GM19025 (cell line): ENCODE measurements around the gene ZSWIM8.
"Not testable (repeated sequence)": the region's sequence is repeated elsewhere in the genome, so short reads cannot be mapped to it uniquely, and the experiment has no call there.

ENCODE experiments used
- ATAC-seq: cut with Tn5 transposase; IDR thresholded peaks from one replicate; pipeline ENCODE4 v1.9.1; 2021; ENCODE audit warnings: mild to moderate bottlenecking, low read depth, moderate library complexity; ENCODE audit not compliant: unreplicated experiment

Gene ZSWIM8

DNA sequence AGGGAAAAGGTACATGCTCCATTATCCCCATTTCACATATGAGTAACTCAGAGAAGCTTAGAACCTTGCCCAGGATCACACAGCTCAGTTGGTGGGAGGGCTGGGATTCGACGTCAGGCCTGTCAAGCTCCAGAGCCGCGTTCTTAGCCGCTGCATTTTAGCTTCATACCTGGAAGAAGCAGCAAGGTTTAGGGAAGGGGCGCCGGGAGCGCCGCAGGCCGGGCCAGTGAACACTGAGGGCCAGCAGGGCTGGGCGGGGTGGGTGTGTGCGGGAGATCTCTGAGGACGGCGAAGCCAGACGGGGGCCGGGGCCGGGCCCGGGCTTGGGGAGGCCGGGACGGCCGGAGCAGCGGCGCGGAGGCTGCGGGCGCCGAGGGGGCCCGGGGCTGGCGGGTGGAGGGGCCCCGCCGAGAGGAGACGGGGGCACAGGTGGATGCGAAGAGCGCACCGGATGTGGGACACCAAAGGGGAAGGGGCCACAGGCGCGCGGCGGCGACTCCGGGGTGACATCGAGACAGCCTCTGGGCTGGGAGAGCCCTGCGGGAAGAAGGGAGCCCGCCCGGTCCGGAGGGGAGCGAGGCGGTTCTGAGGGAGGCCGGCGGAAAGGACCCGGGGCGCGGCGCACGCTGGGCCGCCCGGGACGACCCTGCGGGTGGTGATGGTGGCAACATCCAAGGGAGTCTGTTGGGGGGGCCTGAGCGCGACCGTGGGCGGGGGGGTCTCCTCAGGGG lies 25.5 kb downstream of the ZSWIM8 start:
- peak; percentile 22 for ATAC-seq

DNA sequence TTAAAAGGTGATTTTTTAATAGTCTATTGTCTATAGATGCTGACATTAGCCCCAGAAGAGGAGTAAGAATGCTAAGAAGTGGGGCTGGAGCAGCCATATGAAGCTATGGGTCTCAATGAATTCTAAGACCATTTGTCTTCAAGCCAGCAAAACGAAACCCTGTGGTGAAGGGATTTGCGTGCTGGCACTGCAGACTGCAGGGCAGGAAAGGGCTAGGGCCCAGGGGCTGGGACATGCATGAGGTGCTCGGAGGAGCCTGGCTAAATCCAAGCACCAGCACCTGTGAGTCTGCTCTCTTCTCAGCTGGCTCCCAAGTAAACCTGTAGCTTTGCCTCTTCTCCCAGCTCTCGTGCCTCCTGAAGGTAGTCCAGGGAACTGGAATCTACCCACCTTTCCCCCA lies 27.3 kb downstream of the ZSWIM8 start:
- no peak for ATAC-seq

DNA sequence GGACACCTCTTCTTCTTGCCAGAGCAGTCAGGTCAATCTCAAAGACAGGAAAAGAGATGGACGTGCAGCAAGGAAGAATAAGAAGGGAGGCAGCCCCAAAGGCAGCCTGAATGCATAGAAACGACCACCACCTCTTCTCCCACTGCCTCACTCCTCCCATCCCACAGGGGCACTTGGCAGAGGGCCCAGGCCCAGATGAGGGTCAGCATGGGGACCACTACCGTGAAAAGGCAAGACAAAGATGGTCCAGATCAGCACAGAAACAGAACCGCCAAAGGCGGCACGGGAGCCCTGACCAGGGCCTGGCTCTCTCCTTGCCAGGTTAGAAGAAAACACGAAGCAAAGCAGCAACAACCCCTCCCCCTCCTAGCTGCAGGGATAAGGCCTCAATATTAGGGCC lies 27.9 kb downstream of the ZSWIM8 start:
- no peak for ATAC-seq

DNA sequence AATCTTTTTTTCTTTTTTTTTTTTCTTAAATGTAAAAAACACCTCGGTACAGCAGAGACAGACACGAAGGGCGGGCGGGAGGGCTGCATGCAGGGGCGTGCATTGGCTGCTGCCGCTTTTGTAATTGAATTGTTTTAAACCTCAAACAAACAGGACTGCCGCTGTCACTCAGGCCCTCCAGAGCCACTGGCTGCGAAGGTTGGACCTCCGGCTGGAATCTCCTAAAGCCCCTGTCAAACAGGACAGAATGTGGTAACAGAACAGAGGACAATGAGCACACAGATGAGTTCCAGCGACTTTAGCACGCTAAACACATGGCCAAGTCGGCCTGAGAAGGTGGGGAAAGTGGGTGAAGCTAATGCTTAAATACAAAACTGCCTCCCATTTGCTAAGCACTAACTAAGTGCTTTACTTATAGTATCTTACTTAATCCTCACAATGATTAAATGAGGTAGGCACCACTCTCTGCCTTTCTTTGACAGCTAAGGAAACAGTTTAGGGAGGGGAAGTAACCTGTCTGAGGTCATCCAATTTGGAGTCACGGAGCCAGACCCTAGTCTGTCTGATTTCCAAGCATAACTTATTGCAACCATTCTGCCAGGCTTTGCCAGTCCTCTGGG lies 29.0 kb downstream of the ZSWIM8 start:
- no peak for ATAC-seq

DNA sequence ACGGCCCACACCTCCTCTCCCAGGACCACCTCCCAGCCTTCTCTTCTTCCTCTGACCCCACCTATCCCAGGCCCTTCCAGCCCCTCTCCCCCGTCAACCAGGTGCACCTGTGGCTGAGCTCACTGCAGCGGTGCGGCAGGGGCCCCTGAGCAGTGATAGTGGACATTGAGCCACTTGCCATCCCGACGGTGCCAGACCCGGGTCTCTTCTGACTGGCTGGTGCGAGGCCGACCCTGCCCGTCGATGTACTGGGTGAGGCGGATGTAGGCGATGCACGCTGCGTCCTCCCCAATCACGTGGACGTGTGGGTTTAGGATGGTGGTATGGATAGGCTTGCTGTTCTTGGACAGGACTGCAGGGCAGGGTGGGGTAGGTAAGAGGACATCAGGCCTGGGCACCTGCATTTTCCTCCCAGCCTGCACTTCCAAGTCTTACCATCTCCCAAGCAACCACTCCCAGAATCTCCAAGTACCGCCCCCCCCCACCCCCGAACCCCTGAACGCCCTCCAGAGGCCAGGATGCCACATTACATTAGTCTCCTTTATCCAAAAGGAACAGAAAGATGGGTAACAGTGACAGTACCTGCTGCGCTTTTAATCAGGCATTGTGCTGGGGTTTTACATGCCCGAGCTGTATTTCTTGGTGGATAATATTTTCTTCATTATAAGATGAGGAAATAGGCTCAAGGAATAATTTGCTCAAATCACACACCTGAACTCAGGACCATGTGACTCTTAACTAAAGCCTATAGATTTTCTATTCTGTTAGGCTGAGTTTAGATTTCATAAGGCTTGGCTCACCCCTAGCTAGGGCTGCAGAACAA lies 29.7 kb downstream of the ZSWIM8 start:
- no peak for ATAC-seq

DNA sequence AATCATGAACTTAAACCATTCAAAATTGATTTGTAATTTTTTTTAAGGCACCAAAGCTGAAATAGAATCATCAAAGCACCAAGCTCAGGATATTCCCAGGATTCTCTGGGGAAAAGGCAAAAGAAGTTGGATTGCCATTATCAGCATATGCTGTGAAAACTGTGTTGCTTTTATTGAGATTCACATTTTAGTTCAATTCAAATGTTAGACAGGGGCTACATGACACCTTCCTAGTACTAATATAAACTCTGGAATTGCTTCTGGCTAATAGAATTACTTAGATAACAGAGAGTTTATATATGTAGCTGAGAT lies 30.3 kb downstream of the ZSWIM8 start:
- no peak for ATAC-seq

DNA sequence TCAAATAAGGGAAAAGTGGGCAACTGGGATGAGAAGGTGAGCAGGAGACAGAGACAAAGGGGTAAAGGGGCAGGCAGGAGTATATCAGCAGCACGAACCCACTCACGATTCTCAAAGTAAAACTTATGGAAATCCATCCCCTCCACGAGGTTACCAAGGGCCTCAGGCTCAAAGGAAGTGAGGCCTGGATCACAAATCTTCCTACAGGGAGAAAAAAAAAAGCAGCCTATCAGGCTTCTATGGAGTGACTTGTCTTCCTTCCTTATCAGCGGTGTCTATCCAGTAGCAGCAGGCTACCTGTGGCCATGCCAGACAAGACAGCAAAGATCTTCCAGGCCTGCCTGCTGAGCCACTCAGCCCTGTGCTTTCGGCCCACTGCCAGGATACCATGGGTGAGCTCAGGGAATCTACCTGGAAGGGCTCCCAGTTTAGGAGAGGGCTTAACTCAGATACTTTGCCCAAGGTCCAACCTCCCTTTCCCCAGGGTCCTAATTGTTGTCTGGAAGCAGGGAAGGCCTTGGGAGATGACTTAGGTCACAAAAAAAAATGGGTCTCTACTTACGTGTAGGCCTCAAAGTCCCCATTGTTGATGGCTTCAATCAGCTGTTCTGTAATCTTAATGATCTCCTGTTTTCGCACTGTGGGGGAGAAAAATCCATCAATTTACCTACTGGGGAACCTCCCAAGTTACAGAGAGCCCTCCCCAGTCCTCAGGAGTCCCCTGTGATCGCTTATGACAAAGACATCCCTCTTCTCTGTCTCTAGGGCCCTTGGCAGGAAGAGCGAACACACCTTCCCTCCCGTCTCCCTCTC lies 31.7 kb downstream of the ZSWIM8 start:
- no peak for ATAC-seq

DNA sequence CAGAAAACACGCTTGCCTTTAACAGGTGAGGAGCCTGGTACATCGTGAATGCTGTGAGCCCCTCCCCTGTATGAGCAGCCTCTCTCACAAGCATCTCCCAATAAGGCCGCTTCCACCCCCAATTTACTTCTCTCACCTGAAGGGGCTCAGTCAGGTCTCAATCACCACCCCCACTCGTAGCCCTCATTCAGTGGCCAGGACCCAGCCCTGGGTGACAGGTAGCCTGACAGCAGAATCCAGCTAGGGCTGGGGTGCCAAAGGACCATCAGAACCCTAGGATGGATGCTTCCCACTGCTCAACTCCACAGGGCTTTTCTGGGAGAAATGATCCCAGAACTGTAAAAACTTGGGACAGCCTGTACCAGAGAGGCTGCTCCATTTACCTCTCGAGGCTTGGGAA lies 32.4 kb downstream of the ZSWIM8 start:
- ATAC-seq: no peak

DNA sequence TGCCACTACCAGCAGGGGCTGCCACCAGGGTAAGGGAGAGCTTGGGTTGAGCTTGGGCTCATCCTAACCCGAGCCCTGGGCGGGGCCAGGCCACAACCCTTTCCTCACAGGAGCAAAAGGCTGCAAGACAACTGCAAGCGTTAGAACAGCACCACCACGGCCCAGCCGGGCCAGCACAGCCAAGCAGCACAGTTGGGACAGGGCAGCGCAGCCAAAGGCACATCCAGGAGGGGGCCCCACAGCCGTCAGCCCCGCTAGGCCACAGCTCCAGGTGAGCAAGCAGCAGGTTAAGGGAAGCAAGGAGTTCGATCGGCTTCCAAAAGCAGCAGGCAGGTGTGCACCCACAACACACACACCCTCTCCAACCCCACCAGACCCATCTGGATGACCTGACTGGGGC lies 33.0 kb downstream of the ZSWIM8 start:
- ATAC-seq: no peak

DNA sequence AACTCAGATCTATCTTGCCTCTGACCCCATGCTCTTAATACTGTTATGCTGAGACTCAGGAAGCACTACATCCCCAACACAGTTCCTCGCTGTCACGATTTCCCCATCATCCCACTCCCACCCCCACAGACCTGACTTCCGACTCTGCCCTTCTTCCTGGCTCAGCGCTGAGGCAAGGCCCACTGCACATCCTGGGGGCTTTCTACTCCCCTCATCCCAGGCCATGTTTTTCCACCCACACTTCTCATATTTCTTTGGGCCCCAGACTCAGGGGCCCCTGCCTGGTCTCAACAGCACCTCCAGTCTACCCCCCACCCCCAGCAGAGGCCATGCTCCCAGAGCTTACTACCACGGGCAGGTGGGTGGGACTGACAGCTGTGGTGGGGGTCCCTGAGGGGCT lies 33.7 kb downstream of the ZSWIM8 start:
- no peak for ATAC-seq

DNA sequence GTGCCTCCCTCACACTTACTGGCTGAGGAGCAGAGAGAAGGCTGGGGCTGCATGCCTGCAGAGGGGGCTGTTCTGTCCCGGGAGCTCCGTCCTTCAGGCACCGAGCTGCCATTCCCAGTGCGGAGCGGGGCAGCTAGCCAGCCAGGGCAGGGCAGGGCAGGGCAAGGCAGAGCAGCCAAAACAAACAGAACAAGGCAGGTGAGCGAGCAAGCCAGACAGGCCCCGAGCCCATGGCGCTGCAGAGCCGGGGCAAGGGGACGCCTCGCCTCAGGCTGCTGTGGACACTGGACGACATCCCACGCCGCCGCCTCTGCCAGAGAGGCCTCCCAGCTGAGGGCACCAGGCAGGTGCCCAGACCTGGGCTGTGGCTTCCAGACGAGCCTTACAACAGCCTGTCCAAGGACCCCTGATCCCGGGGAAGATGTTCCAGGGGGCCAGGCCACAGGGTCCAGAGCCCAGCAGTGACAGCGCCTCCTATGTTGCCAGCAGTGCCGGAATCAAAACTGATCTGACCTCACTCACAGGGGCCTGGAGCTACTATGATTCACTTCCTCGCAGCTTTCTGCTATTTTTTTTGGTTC lies 34.2 kb downstream of the ZSWIM8 start:
- ATAC-seq: no peak

DNA sequence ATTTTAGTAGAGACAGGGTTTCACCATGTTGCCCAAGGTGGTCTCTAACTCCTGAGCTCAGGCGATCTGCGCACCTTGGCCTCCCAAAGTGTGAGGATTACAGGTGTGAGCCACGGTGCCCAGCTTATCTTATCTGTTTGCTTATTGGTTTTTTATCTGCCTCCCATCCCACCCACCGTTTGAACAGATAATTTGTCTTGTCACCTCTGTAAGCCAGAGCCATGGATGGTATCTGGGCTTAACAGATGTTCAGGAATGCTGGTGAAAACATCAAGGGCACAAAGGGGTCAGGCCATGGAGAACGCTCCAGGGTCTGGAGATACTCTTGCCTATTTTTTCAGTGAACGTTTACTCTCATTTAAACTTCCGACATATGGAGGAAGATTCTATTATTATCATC lies 38.0 kb downstream of the ZSWIM8 start:
- no peak for ATAC-seq

DNA sequence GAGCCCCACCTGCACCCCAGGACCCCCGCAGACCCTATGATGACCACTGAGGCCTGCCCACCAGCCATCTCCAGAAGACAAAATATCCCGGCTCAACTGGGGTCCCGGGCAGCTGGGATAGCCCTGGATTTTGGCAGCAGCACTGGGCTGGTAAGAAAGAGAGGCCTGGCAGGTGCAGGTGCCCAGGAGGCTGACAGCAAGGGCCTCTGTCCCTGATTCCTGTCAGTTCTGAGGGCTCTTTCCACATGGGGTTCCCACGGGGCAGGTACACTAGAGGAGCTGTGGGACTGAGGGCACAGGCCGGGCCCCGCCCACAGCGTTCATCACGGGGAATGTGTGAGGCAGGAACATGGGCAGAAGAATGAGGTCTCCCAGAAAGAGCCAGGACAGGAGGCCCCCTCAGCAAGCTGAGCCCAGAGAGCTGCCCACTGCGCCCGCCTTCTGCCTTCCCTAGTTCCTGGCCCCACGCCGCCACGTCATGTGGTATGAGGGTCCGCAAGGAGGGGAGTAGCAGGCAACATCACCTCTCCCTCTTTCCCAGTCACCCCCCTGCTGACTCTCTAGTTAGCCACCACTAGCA lies 38.8 kb downstream of the ZSWIM8 start:
- no peak for ATAC-seq

DNA sequence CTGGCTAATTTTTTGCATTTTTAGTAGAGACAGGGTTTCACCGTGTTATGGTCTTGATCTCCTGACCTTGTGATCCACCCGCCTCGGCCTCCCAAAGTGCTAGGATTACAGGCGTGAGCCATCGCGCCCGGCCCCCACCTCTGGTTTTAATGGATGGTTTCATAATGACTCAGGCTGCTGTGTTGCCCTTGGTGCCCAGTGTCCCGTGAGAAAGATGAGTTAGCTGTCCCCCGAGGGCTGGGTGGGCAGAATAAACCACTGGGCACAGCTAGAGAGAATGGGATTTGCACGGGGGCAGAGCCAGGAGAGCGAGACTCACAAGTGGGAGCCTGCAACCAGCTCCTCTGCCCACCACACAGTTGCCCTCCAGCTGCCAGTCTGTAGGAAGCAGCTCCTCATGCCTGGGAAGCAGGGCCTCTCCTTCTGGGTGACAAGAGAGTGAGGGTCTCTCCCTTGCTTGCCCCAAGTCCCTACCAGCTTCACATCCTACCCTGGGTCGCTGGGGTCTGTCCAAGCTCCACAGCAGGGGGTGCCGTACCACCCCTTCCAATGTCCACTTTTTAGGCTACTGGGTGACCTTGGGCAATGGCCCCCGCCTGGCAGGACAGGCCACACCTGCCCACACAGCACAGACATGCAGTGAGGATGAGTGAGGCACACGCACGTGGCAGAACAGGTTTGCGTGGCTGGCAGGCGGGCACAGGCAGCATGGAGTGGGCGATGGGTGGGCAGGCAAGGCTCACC lies 42.1 kb downstream of the ZSWIM8 start:
- ATAC-seq: no peak

DNA sequence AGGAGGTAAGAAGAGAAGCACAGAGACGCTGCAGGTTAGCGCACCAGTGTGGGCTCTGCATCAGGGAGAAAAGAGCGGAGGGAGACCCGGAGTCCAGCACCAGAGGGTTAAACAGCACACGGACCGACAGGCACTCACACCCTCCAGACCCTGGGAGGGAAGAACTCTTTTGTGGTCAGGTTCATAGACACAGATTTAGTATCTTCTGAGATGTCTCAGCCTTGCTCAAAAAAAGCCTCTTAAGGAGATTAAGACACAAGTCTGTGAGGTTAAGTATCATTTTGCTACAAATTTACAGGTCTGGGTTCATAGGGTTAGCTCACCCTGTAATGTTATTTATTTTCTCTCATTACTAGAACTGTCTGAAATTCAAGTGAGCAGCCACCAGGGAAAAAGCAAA lies 42.8 kb downstream of the ZSWIM8 start:
- no peak for ATAC-seq

DNA sequence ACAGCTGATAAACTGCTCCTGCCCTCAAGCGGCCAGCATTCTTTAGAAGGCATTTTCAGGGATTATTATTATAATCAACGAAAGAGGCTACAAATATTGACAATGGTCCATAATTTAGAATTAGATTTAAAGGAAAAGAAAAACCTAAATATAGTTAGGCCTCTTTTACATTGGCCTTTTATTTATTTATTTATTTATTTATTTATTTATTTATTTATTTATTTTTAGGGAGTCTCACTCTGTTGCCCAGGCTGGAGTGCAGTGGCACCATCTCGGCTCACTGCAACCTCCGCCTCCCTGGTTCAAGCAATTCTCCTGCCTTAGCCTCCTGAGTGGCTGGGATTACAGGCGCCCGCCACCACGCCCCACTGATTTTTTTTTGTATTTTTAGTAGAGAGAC lies 43.7 kb downstream of the ZSWIM8 start:
- ATAC-seq: not testable (repeated sequence)

DNA sequence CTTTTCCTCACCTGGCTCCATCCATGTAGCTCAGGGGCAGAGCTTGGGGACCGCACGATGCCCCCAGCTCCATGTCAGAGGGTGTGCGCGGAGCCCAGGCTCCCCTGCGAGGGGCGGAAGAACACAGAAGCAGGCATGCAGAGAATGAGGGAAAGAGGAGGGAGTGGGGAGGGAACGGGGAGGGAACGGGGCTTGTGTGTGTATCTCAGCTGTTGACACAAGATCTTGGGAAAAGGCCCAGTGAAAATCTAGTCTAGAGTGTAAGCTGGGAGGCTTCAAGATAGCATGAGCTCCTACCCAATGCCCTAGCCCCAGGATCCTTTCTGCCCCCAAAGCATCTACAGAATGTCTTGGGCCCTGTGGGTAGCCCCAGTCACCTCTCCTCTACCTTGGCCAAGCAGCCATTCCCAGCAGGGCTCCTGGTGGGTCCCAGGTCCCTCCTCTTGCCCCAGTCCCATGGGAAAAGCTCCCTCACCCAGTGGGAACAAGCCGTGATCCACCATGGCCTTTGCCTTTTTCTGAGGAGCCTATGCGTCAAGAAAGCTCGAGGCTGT lies 51.1 kb downstream of the ZSWIM8 start:
- no peak for ATAC-seq

DNA sequence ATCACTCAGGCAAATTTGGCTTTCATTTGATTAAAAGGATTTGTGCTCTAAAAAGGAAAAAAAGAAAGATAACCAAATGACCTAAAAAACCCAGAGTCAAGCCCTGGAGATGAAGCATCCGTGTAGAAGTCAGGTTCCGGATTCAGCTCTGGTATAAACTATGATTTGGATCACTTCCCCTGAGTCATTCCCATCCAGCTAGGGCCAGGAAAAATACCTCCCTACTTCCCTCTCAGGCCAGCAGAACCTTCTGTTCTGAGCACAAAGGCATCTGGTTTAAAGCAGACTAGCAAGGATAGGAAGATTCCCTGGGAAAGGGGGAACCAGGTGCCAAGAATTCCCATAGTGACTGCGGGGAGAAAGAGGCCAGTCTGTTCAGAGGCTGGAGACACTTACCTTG lies 51.7 kb downstream of the ZSWIM8 start:
- no peak for ATAC-seq

DNA sequence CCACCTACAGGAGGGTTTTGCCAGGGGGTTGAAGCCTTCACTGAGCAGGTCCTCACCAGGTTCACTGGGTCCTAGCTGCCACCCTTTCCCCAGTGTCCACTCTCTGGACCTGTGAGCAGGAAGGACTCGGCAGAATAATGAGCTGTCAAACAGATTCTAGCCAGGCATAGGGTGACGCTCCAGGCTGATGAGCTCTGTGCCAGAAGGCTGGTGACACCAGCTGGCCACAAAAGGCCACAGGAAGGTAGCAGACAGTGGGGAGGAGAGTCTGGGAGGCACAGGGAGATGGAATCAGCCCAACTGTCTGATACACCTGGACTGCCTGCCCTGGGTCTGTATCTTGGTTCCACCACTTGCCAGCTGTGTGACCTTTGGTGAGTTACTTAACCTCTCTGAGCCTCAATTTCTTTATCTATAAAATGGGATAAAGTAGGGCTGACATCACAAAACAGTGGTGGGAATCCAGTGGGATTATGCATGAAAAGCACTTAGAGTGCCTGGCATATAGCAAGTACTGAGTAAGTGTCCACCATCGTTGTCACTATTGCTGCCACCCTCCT lies 52.7 kb downstream of the ZSWIM8 start:
- no peak for ATAC-seq
